K562 (cell line): ENCODE results near the gene TAPBPL. TPM values are rescaled to one million over a fixed set of nuclear protein-coding genes. Genes with fewer than 3 reads are reported as not detected.

Source experiments
- CBX3 ChIP-seq, 2 experiments: IDR thresholded peaks; 1 replicate in 1 of 2; 2 replicates in 1 of 2; pipeline ENCODE4 v1.6.1; 2012; ENCODE audit warnings: inconsistent platforms in 2 of 2, low read length in 2 of 2, borderline replicate concordance in 1 of 2, control low read depth in 1 of 2
- CREBBP ChIP-seq: IDR thresholded peaks from one replicate; pipeline ENCODE4 v1.6.1; 2012; ENCODE audit warnings: low read depth, mild to moderate bottlenecking, control low read depth, inconsistent platforms, low read length
- GATAD2B ChIP-seq: fragments of 450-650 bp; IDR thresholded peaks from 2 replicates; pipeline ENCODE4 v1.6.1; 2017; ENCODE audit warnings: mild to moderate bottlenecking, borderline replicate concordance
- ZNF764 ChIP-seq: fragments of 250-450 bp; sonication (Bioruptor Pico); IDR thresholded peaks from 2 replicates; pipeline ENCODE4 v1.4.0; 2020; ENCODE audit warnings: low read depth, mild to moderate bottlenecking, moderate library complexity
- polyA plus RNA-seq, 8 experiments: library from polyadenylated mRNA; depleted of rRNA in 4 of 8; stranded (reverse) in 5 of 8; unstranded in 3 of 8; fragments of >200 nt; fragmentation: Nextera tagmentation in 2 of 8; fragmentation: Illumina TruSeq in 1 of 8; extraction: Ambion mirVana in 2 of 8; extraction: Trizol in 1 of 8; gene quantifications; 2 replicates each; pipeline versions ENCODE4 v1.2.1 to v1.2.3, GENCODE V29; 2011 to 2014; ENCODE audit warnings: inconsistent platforms in 1 of 8, missing spikeins in 1 of 8
- total RNA-seq, 7 experiments: library from RNA; depleted of rRNA in 6 of 7; stranded (reverse); fragments of >200 nt in 6 of 7; fragmentation: Illumina TruSeq in 2 of 7; extraction: Trizol in 2 of 7; gene quantifications; 2 replicates each; pipeline versions ENCODE4 v1.2.1 to v1.2.3, GENCODE V29; 2011 to 2021; ENCODE audit warnings: low replicate concordance in 1 of 7
- TF ChIP-seq, protein P1 (sequence below): fragments of 450-650 bp; IDR thresholded peaks from 2 replicates; pipeline ENCODE4 v1.6.1; 2016; ENCODE audit warnings: low read depth
- TF ChIP-seq, protein P2 (sequence below): fragments of 450-650 bp; formaldehyde crosslinking; IDR thresholded peaks from 2 replicates; pipeline ENCODE4 v1.4.0; 2020; ENCODE audit warnings: mild to moderate bottlenecking, moderate library complexity

TAPBPL gene
- total and polyA plus RNA-seq, 9 of the 15 experiments (the other 6 are each of a cell fraction or from before 2014, with no cell fraction given) = 0.29 to 1.6 (median 0.45) TPM

DNA sequence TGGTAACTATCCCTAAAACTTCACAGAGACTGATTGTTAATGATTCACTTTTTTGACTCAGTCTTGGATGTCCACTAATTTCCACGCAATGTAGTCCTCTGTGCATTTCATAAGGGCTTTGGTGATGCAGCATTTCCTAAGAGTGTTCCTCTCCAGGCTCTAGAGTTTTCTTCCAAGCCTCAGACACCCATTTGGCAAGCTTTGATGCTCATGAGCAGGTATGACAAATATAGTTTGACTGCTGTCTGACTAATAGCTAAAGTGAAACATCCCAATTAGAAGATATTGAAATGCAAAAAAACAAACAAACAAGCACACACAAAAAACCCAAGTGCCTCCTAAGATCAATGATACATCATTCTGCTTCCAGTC is 20.1 kb downstream of the TAPBPL start (continued):
- TF ChIP-seq, protein P1, sequence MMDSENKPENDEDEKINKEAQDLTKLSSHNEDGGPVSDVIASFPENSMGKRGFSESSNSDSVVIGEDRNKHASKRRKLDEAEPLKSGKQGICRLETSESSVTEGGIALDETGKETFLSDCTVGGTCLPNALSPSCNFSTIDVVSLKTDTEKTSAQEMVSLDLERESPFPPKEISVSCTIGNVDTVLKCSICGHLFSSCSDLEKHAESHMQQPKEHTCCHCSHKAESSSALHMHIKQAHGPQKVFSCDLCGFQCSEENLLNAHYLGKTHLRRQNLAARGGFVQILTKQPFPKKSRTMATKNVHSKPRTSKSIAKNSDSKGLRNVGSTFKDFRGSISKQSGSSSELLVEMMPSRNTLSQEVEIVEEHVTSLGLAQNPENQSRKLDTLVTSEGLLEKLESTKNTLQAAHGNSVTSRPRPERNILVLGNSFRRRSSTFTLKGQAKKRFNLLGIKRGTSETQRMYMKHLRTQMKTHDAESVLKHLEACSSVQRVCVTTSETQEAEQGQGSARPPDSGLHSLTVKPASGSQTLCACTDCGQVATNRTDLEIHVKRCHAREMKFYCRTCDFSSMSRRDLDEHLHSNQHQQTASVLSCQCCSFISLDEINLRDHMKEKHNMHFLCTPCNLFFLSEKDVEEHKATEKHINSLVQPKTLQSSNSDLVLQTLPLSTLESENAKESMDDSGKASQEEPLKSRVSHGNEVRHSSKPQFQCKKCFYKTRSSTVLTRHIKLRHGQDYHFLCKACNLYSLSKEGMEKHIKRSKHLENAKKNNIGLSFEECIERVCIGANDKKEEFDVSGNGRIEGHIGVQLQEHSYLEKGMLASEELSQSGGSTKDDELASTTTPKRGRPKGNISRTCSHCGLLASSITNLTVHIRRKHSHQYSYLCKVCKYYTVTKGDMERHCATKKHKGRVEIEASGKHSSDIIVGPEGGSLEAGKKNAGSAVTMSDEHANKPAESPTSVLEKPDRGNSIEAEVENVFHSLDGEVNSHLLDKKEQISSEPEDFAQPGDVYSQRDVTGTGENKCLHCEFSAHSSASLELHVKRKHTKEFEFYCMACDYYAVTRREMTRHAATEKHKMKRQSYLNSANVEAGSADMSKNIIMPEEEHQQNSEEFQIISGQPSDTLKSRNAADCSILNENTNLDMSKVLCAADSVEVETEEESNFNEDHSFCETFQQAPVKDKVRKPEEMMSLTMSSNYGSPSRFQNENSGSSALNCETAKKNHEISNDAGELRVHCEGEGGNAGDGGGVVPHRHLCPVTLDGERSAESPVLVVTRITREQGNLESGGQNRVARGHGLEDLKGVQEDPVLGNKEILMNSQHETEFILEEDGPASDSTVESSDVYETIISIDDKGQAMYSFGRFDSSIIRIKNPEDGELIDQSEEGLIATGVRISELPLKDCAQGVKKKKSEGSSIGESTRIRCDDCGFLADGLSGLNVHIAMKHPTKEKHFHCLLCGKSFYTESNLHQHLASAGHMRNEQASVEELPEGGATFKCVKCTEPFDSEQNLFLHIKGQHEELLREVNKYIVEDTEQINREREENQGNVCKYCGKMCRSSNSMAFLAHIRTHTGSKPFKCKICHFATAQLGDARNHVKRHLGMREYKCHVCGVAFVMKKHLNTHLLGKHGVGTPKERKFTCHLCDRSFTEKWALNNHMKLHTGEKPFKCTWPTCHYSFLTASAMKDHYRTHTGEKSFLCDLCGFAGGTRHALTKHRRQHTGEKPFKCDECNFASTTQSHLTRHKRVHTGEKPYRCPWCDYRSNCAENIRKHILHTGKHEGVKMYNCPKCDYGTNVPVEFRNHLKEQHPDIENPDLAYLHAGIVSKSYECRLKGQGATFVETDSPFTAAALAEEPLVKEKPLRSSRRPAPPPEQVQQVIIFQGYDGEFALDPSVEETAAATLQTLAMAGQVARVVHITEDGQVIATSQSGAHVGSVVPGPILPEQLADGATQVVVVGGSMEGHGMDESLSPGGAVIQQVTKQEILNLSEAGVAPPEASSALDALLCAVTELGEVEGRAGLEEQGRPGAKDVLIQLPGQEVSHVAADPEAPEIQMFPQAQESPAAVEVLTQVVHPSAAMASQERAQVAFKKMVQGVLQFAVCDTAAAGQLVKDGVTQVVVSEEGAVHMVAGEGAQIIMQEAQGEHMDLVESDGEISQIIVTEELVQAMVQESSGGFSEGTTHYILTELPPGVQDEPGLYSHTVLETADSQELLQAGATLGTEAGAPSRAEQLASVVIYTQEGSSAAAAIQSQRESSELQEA = no peak
- no peak for TF ChIP-seq CREBBP
- TF ChIP-seq, protein P2, sequence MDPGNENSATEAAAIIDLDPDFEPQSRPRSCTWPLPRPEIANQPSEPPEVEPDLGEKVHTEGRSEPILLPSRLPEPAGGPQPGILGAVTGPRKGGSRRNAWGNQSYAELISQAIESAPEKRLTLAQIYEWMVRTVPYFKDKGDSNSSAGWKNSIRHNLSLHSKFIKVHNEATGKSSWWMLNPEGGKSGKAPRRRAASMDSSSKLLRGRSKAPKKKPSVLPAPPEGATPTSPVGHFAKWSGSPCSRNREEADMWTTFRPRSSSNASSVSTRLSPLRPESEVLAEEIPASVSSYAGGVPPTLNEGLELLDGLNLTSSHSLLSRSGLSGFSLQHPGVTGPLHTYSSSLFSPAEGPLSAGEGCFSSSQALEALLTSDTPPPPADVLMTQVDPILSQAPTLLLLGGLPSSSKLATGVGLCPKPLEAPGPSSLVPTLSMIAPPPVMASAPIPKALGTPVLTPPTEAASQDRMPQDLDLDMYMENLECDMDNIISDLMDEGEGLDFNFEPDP (CRISPR knock-in tag) = no peak
- TF ChIP-seq GATAD2B = no peak
- TF ChIP-seq ZNF764 (CRISPR knock-in tag) = no peak
- no peak for TF ChIP-seq CBX3 (IDR thresholded peaks at IDR 0.05; ENCODE audit: borderline replicate concordance in 1 of 2, low read length in 2 of 2)
